ENCODE results near the gene FSD2. TPM values are rescaled to one million over a fixed set of nuclear protein-coding genes. Genes with fewer than 3 reads are reported as not detected.

FSD2 gene
- total RNA-seq, 1 experiment from 2014 or later: not detected

DNA sequence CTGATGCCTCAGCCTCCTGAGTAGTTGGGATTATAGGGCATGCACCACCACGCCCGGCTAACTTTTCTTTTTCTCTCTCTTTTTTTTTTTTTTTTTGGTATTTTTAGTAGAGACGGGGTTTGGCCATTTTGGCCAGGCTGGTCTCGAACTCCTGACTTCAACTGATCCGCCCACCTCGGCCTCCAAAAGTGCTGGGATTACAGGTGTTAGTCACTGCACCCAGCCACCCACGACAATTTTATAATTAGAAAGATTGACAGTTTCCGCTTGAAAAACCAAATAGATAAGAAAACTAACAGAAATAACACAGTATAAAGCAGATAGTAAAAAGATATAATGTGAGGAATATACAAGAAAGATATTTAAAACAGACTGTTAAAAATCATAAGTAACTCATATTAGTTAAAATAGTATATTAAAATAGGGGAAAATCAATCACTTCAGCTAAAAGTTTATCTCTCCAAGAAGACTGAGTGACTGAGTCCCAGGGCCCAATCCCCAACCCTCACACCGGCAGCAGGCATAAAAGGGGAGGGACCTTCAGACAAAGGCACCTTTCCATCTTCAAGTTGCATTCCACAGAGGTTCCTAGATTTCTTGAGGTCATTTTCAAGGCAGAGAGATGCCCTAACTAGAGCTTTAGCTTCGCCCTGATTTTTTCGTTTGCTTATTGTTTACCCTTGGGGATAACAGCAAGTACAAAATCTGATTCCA is 2.2 kb upstream of the FSD2 start:
- H3K4me3 Mint-ChIP-seq (ENCODE audit: unreplicated experiment): peak overlapping the region; percentile 87
- H3K9me3 ChIP-seq: no peaks in the 10 kb centered on the region
- TF ChIP-seq, protein P1, sequence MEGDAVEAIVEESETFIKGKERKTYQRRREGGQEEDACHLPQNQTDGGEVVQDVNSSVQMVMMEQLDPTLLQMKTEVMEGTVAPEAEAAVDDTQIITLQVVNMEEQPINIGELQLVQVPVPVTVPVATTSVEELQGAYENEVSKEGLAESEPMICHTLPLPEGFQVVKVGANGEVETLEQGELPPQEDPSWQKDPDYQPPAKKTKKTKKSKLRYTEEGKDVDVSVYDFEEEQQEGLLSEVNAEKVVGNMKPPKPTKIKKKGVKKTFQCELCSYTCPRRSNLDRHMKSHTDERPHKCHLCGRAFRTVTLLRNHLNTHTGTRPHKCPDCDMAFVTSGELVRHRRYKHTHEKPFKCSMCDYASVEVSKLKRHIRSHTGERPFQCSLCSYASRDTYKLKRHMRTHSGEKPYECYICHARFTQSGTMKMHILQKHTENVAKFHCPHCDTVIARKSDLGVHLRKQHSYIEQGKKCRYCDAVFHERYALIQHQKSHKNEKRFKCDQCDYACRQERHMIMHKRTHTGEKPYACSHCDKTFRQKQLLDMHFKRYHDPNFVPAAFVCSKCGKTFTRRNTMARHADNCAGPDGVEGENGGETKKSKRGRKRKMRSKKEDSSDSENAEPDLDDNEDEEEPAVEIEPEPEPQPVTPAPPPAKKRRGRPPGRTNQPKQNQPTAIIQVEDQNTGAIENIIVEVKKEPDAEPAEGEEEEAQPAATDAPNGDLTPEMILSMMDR (IDR thresholded peaks at IDR 0.05; ENCODE audit: insufficient read depth in 1 of 2, low read depth in 1 of 2, low read length in 1 of 2, severe bottlenecking in 1 of 2, unreplicated experiment in 1 of 2): no peak
- CTCF ChIA-PET: no interaction called here
- H3K27ac Mint-ChIP-seq (ENCODE audit: unreplicated experiment): peak overlapping the region; percentile 38
- no peaks in the 10 kb centered on the region for H3K4me1 ChIP-seq
- BruUV-seq (replicated peaks): no TSS peak
- no peaks in the 10 kb centered on the region for H3K36me3 ChIP-seq (ENCODE audit: control insufficient read depth, insufficient read depth, low read length)
- no peaks in the 10 kb centered on the region for H3K27me3 Mint-ChIP-seq (ENCODE audit: insufficient read depth, unreplicated experiment)
- intact Hi-C loops (cut with micrococcal nuclease; ENCODE audit: unreplicated experiment): loop anchor here (2.0 to 10.0 kb wide), 3 partner anchors 177 to 241 kb away; partner anchors contain the start of genes C15orf40 and RAMAC
- H3K4me1 Mint-ChIP-seq (ENCODE audit: low read depth, unreplicated experiment): peaks cover 9% of the 10 kb centered on the region
- H3K36me3 Mint-ChIP-seq (ENCODE audit: insufficient read depth, unreplicated experiment): peaks cover 5% of the 10 kb centered on the region
- POLR2A ChIA-PET: interaction anchor here (2.8 kb wide), 1 partner anchor 58 kb away, joined by 16 read pairs; no protein-coding TSS in a partner anchor
- peak in 1 of 2 experiments; percentile 6 for DNase-seq
- H3K4me3 ChIP-seq (ENCODE audit: low read depth, low read length): no peak overlapping the region; the same call in 1 of the 2 replicates
- no peaks in the 10 kb centered on the region for H3K27me3 ChIP-seq (replicated peaks; ENCODE audit: control insufficient read depth, insufficient read depth, low read length)
- H3K9me3 Mint-ChIP-seq (ENCODE audit: unreplicated experiment): no peaks in the 10 kb centered on the region

DNA sequence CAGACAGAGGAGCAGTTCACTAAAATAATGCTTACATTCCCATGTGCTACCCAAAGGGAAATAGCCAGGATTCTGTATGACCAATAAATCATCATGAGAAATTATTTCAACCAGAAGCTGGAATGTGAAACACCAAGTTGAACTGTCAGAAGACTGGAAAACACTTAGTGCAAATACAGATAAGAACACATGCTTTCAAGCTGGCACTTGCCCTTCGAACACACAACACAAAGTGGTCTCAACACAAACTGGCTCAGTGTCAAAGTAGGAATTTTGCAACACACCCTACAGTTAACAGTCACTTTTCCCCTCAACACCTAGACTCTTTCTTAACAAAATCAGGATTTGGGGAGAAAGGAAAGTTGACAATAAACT is 1.3 kb downstream of the FSD2 start:
- intact Hi-C loops (cut with micrococcal nuclease; ENCODE audit: unreplicated experiment): loop anchor here (10.0 kb wide), 1 partner anchor 180 kb away; the partner anchor contains the start of gene RAMAC
- Mint-ChIP-seq H3K27ac (ENCODE audit: unreplicated experiment) (no peak overlapping the region), H3K9me3 (ENCODE audit: unreplicated experiment) (no peaks in the 10 kb centered on the region), H3K4me3 (ENCODE audit: unreplicated experiment) (no peak overlapping the region), H3K4me1 (ENCODE audit: low read depth, unreplicated experiment) (peaks cover 9% of the 10 kb centered on the region), H3K36me3 (ENCODE audit: insufficient read depth, unreplicated experiment) (peaks cover 4% of the 10 kb centered on the region), H3K27me3 (ENCODE audit: insufficient read depth, unreplicated experiment) (peaks cover 12% of the 10 kb centered on the region)
- no peak for DNase-seq
- Histone ChIP-seq H3K4me1 (no peaks in the 10 kb centered on the region), H3K36me3 (ENCODE audit: control insufficient read depth, insufficient read depth, low read length) (no peaks in the 10 kb centered on the region), H3K4me3 (ENCODE audit: low read depth, low read length) (no peak overlapping the region), H3K9me3 (no peaks in the 10 kb centered on the region), H3K27me3 (replicated peaks; ENCODE audit: control insufficient read depth, insufficient read depth, low read length) (no peaks in the 10 kb centered on the region)
- POLR2A ChIA-PET: no interaction called here
- TF ChIP-seq, protein P1 (IDR thresholded peaks at IDR 0.05; ENCODE audit: insufficient read depth in 1 of 2, low read depth in 1 of 2, low read length in 1 of 2, severe bottlenecking in 1 of 2, unreplicated experiment in 1 of 2): no peak
- CTCF ChIA-PET: no interaction called here
- no TSS peak for BruUV-seq (replicated peaks)

DNA sequence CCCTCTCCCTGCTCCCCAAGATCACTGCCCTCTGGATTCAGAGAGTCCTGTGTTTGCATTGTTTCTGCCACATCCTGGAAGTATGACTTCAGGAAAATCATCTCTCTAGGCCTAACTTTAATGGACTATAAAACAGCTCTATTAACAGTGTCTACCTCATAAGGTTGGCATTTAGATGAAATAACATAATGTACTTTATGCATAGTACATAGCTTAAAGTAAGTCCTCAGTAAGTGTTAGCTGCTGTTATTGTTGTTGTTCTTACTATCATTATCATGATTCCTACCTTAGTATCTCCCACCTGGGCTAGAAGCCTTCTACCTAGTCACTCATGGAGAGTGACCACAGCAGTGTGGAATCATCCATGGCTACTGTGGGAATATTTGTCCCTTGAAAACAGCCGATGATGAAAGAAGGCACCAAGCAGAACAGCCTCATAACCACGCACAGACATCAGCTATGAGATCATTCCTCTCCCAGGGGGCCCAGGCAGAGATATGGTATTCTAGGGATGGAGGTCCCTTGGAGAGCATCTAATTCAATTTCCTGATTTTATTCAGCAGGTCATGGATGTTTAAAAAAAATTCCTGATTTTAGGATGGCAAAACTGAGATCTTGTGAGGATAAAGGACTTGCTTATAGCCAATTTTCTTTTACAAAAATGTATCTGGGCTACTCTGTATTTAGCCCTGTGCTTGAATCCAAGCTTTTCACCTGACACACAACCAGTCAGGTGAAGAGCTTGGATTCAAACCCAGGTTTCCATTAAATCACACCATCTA is 1.9 kb downstream of the FSD2 start:
- intact Hi-C loops (cut with micrococcal nuclease; ENCODE audit: unreplicated experiment): loop anchor here (10.0 kb wide), 1 partner anchor 181 kb away; the partner anchor contains the start of gene RAMAC
- Histone ChIP-seq H3K4me1 (no peaks in the 10 kb centered on the region), H3K4me3 (ENCODE audit: low read depth, low read length) (no peak overlapping the region), H3K36me3 (ENCODE audit: control insufficient read depth, insufficient read depth, low read length) (no peaks in the 10 kb centered on the region), H3K9me3 (no peaks in the 10 kb centered on the region), H3K27me3 (replicated peaks; ENCODE audit: control insufficient read depth, insufficient read depth, low read length) (no peaks in the 10 kb centered on the region)
- peaks cover 17% of the 10 kb centered on the region for H3K27me3 Mint-ChIP-seq (ENCODE audit: insufficient read depth, unreplicated experiment)
- no TSS peak for BruUV-seq (replicated peaks)
- peaks cover 7% of the 10 kb centered on the region for H3K4me1 Mint-ChIP-seq (ENCODE audit: low read depth, unreplicated experiment)
- POLR2A ChIA-PET: no interaction called here
- TF ChIP-seq, protein P1 (IDR thresholded peaks at IDR 0.05; ENCODE audit: insufficient read depth in 1 of 2, low read depth in 1 of 2, low read length in 1 of 2, severe bottlenecking in 1 of 2, unreplicated experiment in 1 of 2): no peak
- no peaks in the 10 kb centered on the region for H3K9me3 Mint-ChIP-seq (ENCODE audit: unreplicated experiment)
- no peak overlapping the region for H3K4me3 Mint-ChIP-seq (ENCODE audit: unreplicated experiment)
- DNase-seq: no peak
- H3K27ac Mint-ChIP-seq (ENCODE audit: unreplicated experiment): no peak overlapping the region
- no peaks in the 10 kb centered on the region for H3K36me3 Mint-ChIP-seq (ENCODE audit: insufficient read depth, unreplicated experiment)
- CTCF ChIA-PET: no interaction called here

Measured in Caco-2 (cell line).